Retinal pigment epithelial cell (primary cell): ENCODE data around the gene GUCY2D.

Experiments
- DNase-seq: peaks from one replicate; pipeline ENCODE4 v3.0.0-alpha.2; 2010; ENCODE audit warnings: low read depth
- H3K4me3 ChIP-seq: 2 replicates; pipeline ENCODE4 v1.5.1; 2011; ENCODE audit warnings: mild to moderate bottlenecking, low read length, control low read depth, moderate library complexity
- TF ChIP-seq, protein P1 (sequence below): conservative IDR thresholded peaks from 2 replicates; pipeline ENCODE4 v1.5.1; 2011; ENCODE audit warnings: low read depth, low read length, control low read depth, inconsistent platforms

Gene GUCY2D

DNA sequence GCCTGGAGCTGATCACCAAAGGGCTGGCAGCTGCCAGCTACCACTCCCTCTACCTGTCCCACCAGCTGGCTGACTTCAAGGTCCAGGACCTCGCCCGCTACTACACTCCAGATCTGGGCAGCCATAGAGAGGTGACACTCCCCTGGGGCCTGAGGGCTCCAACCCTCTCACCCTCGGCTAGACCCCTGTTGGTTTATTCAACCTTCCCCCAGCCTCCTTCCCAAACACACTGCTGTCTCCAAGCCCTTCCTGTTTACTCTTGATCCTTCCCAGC lies 67.1 kb downstream of the GUCY2D start:
- TF ChIP-seq, protein P1, sequence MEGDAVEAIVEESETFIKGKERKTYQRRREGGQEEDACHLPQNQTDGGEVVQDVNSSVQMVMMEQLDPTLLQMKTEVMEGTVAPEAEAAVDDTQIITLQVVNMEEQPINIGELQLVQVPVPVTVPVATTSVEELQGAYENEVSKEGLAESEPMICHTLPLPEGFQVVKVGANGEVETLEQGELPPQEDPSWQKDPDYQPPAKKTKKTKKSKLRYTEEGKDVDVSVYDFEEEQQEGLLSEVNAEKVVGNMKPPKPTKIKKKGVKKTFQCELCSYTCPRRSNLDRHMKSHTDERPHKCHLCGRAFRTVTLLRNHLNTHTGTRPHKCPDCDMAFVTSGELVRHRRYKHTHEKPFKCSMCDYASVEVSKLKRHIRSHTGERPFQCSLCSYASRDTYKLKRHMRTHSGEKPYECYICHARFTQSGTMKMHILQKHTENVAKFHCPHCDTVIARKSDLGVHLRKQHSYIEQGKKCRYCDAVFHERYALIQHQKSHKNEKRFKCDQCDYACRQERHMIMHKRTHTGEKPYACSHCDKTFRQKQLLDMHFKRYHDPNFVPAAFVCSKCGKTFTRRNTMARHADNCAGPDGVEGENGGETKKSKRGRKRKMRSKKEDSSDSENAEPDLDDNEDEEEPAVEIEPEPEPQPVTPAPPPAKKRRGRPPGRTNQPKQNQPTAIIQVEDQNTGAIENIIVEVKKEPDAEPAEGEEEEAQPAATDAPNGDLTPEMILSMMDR, result no peak
- DNase-seq, result no peak

More for the DNA sequence above, 67.1 kb downstream of the GUCY2D start:
- H3K4me3 ChIP-seq, result no peak overlapping the region
